GM19395 (cell line): ENCODE data around the gene GATA2.

Source experiments
- ATAC-seq: cut with Tn5 transposase; IDR thresholded peaks from one replicate; pipeline ENCODE4 v1.9.1; 2021; ENCODE audit warnings: mild to moderate bottlenecking, moderate library complexity; ENCODE audit not compliant: unreplicated experiment

The GATA2 gene

DNA sequence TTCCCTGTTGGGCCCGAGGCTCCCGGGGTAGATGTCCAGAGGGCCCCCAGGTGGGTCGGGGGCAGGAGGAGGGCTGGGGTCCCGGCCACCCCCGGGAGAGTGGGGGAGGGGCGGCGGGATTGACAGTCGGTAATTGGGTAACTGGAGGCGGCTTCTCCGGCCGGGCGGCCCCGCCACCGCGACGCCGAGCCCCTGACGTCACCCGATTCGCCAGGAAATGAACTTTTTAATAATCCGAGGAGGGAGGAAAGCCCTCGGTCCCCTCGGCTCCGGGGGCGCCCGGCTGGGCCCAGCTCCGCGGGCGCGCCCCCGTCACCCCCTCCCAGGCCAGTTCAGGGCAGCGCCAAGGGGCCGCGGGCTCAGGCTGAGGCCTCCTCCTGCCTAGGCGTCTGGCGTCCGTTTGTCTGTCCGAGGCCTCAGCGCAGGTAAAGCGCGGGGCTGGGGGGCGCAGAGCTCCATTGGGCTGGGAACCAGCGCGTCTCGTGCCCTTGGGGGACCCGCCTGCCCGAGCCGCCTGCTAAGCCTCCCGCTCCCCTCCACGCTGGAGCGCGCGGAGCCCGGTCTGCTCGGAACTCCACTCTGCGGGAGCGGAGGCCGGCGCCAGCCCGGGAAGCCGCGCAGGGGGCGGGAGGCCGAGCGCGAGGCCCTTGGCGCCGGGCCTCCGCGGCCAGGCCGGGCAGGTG, 3.9 kb downstream of the GATA2 start:
- no peak for ATAC-seq

DNA sequence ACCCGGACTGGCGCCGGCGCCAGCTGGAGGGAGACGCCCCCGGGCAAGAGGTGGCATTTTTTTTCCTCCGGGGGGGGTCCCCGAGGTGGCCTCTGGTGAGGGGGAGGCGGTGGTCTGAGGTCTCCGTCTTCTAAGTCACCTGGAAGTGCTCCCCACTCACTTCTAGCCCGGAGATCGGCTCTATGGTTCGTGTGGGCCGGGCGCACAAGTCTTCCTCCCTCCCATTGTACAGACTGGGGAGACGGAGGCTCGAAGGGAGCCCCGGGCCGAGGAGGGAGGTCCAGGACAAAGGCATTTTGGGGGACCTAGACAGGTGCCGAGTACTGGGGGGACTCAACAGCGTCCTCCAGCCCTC, 4.4 kb downstream of the GATA2 start:
- no peak for ATAC-seq

DNA sequence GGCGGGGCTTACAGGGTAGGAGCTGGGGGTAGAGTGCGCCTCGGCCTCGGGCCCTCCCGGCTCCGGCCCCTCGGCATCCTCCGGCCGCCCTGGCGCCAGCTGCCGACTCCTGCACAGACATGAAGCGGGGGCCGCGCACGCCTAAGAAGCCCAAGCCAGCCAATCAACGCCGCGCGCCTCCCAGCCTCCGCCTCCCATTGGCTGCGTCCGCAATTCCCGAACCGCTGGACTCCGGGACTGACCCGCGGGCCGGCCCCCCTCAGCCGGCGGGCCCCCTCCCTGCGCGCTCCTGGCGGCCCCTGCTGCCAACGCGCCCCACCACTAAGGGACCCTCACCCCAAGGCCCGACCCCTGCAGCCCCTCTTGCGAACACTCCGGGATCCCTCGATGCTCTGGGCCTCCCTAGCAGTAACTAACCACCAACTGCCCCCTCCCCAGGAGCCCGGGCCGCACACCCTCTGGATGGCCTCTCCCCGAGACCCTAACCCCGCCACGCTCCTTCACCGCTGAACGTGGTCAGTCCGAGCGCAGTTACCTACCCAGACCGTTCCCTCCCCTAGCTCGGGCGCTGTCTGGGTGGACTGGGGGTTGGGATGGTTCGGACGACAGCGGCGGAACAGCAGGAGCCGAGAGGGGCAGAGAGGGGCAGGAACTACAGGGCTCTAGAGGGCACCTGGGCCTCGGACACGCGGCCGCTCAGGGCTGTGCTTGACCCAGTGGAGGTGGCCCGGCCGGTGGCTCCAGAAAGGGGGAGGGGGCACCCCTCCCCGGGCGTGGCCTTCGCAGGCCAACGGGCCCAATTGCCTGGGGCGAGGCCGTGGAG, 5.0 kb downstream of the GATA2 start:
- no peak for ATAC-seq

DNA sequence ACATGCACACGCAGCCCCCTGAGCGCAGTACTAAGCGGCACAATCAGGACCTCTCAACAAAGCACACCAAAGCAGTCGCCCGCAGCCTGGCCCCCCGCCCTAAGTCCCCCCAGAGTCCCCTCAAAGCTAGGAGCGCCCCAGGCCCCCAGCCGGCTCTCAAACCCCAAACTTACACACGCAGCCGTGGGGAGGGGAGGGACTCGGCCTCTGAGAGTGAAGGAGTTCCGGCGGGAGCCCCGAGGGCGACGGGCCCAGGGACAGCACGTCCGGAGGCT, 5.5 kb downstream of the GATA2 start:
- ATAC-seq = no peak

DNA sequence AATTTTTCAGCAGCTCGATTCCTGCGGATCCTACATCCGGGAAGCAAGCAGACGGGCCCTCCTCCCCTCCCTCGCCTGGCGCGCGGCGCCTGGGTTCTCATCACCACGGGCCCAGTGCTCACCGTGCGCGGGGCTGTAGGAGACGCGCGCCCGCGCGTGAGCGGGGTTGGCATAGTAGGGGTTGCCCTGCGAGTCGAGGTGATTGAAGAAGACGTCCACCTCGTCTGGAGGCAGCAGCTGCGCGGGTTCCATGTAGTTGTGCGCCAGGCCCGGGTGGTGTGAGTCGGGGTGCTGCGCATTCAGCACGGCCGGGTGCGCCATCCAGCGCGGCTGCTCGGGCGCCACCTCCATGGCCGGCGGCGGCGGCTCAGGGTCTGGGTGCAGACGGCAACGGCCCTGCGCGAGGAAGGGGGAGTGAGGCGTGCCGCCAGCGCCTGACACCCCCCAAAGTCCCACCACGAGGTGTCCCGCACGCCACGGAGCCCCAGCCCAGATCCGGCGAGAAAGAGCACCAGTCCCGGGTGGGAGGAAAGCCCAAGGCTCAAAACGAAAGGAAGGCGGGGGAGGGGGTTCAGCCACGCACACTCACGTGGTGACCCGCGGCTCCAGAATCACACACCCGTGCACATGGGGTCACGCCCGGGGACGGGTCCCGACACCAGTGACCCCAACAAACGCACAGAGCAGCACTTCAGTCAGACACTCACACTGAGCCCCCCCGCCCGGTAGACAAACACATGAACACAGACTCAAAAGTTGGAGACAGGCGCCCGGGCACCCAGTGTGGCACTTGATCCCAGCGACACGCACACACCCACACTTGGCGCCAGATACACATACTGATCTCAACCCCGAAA, 6.1 kb downstream of the GATA2 start:
- no peak for ATAC-seq

DNA sequence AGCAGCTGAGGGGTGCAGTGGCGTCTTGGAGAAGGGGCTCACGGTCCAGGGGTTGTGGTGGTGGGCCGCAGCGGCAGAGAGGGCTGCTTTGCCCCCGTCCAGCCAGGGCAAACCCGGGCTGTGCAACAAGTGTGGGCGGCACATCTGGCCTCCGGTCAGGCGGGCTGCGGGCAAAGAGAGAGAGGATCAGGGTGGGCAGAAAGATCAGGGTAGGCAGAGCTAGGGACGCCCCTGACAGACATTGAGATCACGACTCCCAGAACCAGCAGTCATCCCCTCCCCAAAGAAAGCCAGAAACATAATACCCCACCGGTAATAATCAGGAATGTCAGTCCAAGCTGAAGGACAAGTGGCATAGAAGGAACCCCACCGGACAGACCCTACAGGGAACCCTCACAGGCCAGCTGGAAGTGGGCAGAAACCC, 6.8 kb downstream of the GATA2 start:
- no peak for ATAC-seq

DNA sequence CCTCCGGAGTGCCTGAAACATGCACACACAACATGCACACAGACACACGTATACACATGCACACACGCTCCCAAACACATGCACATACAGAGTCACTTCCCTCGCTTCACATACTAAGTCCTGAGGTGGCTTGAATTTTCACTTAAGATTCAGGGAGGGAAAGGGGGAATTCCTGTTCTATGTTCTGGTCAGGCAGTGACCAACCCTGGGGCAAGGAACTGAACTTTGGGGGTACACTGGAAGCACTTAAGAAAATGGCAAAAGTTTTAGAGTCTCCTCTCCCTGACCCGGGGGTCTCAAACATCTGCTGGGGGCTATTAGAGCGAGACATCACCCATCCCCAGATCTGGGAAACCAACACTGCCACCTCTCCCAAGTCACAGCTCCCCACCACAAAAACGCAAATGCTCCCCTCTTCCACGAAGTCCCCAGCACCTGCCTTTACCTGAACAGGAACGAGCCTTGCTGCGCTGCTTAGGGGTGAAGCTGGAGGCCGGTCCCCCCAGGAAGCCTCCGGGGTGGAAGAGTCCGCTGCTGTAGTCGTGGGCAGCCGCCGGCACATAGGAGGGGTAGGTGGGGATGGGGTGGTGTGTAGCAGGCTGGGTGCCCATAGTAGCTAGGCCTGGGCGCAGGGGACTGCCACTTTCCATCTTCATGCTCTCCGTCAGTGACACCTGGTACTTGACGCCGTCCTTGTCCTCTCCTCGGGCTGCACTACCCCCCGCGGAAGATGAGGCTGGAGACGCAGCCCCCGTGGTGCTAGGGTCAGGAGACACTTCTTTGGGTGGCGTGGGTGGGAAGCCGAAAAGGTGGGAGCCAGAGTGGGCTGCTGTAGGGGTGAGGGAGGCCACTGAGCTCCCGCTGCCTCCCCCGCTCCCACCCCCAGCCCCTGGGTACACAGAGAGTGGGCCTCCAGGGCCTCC, 7.5 kb downstream of the GATA2 start:
- no peak for ATAC-seq

DNA sequence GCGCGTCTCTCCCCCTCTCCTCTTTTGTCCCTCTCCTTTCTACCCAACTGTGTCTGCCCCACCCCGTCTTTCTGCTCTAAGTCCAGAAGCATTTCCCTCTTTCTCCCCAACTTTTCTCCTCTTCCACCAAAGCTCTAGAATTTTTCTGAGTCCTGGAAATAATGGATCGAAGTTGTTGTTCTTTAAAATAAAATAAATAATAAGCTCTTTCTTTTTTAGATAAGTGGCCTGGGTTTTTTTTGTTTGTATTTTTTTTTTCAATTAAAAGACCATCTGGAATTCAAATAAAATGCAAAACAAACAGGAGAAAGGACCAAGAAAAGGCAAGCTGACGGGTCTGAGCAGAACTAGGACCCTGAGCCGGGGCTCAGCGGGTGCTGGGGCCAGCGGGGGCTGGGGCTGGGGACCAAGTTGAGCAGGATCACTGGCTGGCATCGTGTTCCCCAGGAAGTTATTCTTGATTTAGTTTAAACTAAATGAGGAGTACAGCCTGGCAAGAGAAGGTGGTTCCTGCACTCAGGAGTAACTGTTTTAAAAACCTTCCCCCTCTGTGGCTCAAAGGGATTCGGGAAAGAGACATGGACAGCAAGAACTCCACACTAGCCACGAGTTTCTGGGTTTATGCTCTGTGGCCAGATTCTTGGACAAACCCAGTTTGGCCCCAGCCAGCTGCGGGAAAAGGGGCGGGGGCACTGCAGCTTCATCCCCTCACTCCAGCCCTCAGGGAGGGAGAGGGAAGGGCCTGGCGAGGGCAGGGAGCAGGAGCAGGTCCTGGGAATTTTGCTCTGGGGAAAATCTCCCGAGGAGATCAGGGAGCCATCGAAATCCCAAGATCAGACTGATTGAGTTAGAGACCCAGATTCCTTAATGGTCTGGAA, 8.4 kb downstream of the GATA2 start:
- ATAC-seq = no peak

DNA sequence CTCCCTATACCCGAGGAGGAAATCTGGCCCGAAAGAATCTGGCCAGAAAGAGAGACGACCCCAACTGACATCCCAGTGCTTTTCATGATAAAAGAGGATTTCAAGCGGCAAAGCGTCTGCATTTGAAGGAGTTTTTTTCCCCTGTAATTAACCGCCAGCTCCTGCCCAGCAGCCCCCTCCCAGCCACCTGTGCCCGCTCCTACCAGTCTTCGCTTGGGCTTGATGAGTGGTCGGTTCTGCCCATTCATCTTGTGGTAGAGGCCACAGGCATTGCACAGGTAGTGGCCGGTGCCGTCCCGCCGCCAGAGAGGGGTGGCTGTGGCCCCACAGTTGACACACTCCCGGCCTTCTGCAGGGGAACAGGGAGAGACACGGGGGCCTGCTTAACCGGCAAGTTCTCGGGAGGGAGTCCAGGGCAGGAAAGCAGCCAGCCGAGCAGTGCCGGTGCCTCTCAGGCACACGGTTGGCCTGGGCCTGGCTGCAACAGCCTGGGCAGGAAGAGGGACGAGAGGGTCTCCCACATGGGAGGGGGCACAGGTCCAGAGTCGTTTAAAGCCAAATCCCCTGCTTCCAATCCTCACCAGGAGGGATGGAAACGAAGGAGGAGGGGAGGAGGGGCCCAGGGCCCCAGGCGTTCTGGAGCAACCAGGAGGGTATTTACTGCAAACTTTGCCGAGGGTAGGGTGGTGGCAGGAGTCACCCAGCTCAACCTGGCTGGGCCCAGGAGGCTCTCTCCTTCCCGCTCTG, 9.2 kb downstream of the GATA2 start:
- ATAC-seq = no peak

DNA sequence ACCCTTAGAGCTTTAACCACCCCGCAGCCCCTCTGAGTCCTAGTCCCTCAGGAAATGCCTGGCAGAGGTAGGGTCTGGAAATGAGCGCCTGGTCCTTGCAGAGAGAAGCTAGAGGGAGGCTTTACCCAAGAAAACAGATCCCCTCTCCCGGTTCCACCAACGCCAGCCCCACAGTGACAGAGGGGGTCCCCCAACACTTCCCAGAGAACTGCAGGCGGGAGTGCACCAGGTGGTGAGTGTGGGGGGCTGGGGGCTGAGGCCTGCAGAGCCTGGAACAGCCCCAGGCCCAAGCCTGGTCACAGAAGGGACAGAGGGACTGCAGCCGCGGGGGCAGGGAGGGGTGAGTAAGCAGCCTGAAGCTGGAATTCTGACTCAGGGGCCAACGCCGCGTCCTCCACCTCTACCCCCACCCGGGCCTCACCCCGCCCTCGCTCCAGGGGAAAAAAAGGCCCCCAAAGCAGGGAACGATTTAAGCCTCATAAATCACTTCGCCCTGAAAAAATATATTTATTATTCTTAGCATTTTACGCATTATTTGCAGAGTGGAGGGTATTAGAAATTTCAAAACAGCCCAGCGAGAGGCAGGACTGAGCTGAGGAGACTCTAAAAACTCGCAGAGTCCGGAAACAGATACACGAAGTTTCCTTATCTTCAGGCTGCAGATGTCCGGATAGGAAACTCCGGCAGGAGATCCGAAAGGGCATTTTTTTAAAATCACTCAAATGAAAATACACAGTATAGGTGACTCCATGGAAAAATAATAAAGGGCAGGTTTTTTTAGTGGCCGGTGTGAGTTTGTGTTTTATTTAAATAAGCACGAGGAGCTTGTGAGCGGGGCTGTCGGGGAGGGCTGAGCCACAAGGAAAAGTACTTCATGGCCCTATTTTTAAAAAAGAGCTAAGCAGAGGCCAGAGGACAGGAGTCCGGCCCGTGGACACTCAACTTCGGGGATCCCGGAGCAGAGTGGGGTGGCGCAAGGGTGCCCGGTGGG, 10.0 kb downstream of the GATA2 start:
- no peak for ATAC-seq

DNA sequence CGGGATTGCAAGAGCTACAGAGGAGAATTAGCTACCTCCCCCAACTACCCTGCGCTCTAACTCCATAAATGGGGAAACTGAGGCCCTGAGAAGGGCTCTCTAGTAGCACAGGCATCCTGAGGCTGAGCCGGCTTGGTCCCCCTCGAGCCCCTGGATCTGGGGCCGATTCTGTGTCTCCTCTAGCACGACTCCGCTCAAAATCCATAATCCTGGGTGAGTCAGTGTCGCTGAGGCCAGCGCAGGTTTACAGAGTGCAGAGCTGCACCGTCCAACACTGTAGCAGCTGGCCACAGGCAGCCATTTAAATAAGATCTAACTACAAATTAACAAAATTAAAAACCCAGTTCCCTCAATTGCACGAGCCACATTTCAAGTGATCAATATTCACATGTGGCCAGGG, 10.8 kb downstream of the GATA2 start:
- no peak for ATAC-seq

DNA sequence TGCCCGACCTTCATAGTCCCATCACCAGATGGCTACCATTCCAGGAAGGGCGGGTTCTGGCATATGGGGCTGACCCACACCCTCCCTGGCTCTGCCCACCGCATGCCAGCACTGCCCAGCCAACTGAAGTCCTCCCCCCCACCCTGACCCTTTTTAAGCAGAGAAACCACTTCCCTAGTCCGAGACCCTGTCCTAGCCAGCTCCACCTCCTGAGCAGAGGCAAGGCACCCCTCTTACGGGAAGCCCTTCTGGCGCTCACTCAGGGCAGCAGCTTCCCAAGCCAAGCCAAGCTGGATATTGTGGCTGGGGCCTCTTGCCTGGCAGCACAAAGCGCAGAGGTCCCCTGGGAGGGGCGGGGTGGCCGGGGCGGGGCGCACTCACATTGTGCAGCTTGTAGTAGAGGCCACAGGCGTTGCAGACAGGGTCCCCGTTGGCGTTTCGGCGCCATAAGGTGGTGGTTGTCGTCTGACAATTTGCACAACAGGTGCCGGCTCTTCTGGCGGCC, 11.5 kb downstream of the GATA2 start:
- ATAC-seq = no peak

DNA sequence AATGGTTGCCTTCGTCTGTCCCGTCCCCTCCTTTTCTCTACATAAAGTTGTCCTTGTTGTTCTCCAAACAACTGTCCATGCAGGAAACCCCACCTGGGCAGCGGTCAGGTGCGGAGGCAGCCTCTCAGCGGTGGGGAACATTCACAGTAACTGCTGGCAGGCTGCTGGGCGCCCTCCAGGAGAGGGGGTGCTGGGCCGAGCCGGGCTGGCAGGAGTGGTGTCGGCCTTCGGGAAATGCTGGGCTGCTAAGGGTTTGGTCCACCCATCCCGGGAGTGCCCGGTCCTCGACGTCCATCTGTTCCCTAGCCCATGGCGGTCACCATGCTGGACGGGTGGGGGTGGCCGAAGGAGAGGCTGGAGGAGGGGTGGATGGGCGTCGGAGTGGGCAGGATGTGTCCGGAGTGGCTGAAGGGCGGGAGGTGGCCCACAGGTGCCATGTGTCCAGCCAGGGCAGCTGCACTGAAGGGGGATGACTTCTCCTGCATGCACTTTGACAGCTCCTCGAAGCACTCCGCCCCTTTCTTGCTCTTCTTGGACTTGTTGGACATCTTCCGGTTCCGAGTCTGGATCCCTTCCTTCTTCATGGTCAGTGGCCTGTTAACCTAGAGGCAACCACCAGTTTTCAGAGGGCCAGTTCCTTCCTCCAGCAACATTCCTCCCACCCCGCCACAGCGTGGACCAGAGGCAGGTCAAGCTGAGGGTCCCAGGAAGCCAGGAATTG, 12.1 kb downstream of the GATA2 start:
- ATAC-seq = no peak

DNA sequence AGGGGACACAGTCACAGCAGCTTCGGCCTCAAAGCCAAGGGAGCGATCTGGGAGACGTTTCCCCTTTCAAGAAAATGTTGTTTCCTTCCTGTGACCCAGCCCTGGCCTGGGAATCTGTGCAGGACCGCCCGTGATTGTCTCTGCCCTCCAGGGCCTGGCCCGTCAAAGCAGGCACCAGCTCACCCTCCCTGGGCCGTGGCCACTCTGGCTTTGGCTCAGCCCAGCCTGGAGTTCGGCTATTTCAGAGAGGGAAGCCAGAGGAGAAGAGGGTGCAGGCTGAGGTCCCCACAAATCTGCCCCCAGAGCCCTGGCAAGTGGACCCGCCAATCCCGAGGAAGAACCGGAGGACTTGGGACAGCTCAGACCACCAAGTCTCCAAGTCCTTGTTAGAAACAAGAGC, 12.7 kb downstream of the GATA2 start:
- ATAC-seq = no peak

DNA sequence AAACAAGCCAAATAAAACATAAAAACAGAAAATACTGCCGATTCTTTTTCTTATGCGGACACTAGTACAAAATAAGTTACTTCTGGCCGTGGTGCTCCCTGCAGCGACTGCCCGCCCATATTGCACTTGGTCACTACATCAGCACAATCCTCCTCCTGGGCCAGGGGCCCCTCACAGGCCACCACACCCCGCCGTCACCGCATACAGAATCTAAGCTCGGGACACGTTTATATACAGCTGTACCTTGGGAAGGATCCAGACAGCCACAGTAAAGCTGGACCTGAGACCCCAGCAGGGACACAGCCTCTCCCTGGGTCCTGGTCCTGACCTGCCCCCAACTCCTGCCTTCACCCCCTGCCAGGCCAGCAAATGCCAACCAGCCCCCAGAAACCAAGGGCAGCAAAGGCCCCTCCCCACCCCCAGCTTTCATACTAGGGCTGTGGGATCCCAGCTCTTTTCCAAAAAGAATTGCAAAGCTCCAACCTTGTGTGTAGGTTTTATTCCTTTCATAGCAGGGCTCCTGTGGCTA, 13.4 kb downstream of the GATA2 start:
- no peak for ATAC-seq

DNA sequence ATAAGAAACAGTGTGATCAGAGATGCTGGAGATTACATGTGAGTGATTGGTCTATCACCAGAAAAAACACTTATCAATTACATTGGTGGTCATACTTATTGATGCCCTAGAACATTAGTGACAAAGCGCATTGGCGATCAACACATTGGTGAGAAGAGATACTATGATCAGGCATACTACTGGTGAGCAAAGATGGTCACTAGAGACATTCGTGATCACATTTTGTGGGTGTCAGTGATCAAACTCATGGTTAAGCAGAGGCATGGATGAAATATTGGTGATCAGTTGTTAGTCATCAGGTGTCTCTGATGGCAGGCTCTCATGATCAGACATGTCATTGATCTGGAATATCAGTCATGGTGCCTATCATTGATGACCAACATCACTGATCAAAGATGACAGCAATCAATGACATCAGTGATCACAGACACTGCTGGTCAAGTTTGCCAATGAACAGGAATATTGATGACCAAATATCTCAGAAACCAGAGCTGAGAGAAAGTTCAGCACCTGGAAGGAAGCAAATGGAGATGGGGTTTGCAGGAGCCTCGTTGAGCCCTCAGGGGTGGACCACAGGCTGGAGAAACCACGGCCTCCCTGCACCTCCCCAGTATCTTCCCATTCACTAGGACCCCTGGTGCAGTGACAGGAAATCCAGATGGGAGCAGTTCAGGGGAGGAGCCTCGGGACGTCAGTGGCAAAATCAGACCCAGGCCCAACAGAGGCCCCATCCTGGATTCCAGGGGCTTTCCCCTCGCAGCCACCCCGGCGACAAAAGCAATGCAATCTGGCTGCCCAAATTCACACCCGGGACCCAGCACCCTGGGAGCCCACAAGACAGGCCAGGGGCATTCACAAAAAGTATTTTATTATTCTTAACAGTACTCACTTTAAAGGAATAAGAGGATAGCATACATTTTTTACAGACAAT, 14.2 kb downstream of the GATA2 start:
- no peak for ATAC-seq
